ENCODE data around the gene CHML.

Gene CHML

GRCh38 chr1:241638099-241638682 lies 2.0 kb downstream of the CHML start:
- H3K36me3 ChIP-seq (ENCODE audit: control insufficient read depth in 5 of 5, insufficient read depth in 5 of 5, low read length in 5 of 5) = peaks cover 0 to 2% (median 0%) of the 10 kb centered on the region in 5 donors

GRCh38 chr1:241637604-241638003 lies 2.6 kb downstream of the CHML start:
- H3K27me3 ChIP-seq (ENCODE audit: control insufficient read depth in 5 of 5, insufficient read depth in 4 of 5, low read length in 5 of 5) = no peaks in the 10 kb centered on the region
- peaks cover 0 to 23% (median 15%) of the 10 kb centered on the region in 5 donors for H3K4me1 ChIP-seq (ENCODE audit: control insufficient read depth in 5 of 5, insufficient read depth in 5 of 5, low read length in 5 of 5)
- peaks cover 0 to 2% (median 0%) of the 10 kb centered on the region in 5 donors for H3K9me3 ChIP-seq (ENCODE audit: control insufficient read depth in 5 of 5, low read length in 5 of 5)
- peaks cover 0 to 2% (median 0%) of the 10 kb centered on the region in 5 donors for H3K36me3 ChIP-seq (ENCODE audit: control insufficient read depth in 5 of 5, insufficient read depth in 5 of 5, low read length in 5 of 5)
- H3K27ac ChIP-seq (ENCODE audit: low read depth, low read length) = no peak overlapping the region
- H3K9ac ChIP-seq (ENCODE audit: low read length in 5 of 5) = no peak overlapping the region
- H3K4me3 ChIP-seq (ENCODE audit: low read depth in 1 of 5, low read length in 5 of 5) = no peak overlapping the region

More at GRCh38 chr1:241638099-241638682, 2.0 kb downstream of the CHML start:
- Histone ChIP-seq H3K4me1 (ENCODE audit: control insufficient read depth in 5 of 5, insufficient read depth in 5 of 5, low read length in 5 of 5) (peaks cover 0 to 23% (median 15%) of the 10 kb centered on the region in 5 donors), H3K27ac (ENCODE audit: low read depth, low read length) (no peak overlapping the region), H3K9ac (ENCODE audit: low read length in 5 of 5) (peak overlapping the region in 1 of 5 donors; percentile 16), H3K27me3 (ENCODE audit: control insufficient read depth in 5 of 5, insufficient read depth in 4 of 5, low read length in 5 of 5) (no peaks in the 10 kb centered on the region), H3K9me3 (ENCODE audit: control insufficient read depth in 5 of 5, low read length in 5 of 5) (peaks cover 0 to 2% (median 0%) of the 10 kb centered on the region in 5 donors), H3K4me3 (ENCODE audit: low read depth in 1 of 5, low read length in 5 of 5) (no peak overlapping the region)

- Histone ChIP-seq H3K4me1 (ENCODE audit: control insufficient read depth in 5 of 5, insufficient read depth in 5 of 5, low read length in 5 of 5) (peaks cover 0 to 23% (median 15%) of the 10 kb centered on the region in 5 donors), H3K27ac (ENCODE audit: low read depth, low read length) (no peak overlapping the region), H3K9ac (ENCODE audit: low read length in 5 of 5) (no peak overlapping the region), H3K36me3 (ENCODE audit: control insufficient read depth in 5 of 5, insufficient read depth in 5 of 5, low read length in 5 of 5) (peaks cover 0 to 2% (median 0%) of the 10 kb centered on the region in 5 donors), H3K4me3 (ENCODE audit: low read depth in 1 of 5, low read length in 5 of 5) (no peak overlapping the region), H3K27me3 (ENCODE audit: control insufficient read depth in 5 of 5, insufficient read depth in 4 of 5, low read length in 5 of 5) (no peaks in the 10 kb centered on the region), H3K9me3 (ENCODE audit: control insufficient read depth in 5 of 5, low read length in 5 of 5) (peaks cover 0 to 2% (median 0%) of the 10 kb centered on the region in 5 donors)
Measured at GRCh38 chr1:241637046-241637590, 3.1 kb downstream of the CHML start.

DNA sequence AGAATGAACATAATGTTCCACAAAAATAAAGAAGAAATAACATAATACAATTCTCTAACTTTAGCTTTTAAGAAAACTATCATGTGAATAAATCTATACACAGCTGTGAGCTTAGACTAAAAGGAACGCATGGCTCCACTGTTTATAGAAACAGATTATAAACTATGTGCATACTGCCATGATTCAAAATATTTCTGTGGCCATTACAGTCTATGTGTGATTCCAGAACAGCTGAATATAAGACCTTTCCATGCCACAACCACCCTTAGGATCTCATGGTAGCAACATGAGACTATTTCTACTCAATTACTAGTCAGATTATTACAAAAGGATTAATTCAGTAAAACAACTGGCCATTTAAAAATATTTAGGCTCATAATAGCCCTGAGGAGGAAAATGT lies 3.9 kb downstream of the CHML start:
- Histone ChIP-seq H3K4me1 (ENCODE audit: control insufficient read depth in 5 of 5, insufficient read depth in 5 of 5, low read length in 5 of 5) (peaks cover 0 to 23% (median 15%) of the 10 kb centered on the region in 5 donors), H3K4me3 (ENCODE audit: low read depth in 1 of 5, low read length in 5 of 5) (no peak overlapping the region), H3K36me3 (ENCODE audit: control insufficient read depth in 5 of 5, insufficient read depth in 5 of 5, low read length in 5 of 5) (peaks cover 0 to 2% (median 0%) of the 10 kb centered on the region in 5 donors), H3K27me3 (ENCODE audit: control insufficient read depth in 5 of 5, insufficient read depth in 4 of 5, low read length in 5 of 5) (no peaks in the 10 kb centered on the region), H3K27ac (ENCODE audit: low read depth, low read length) (no peak overlapping the region), H3K9me3 (ENCODE audit: control insufficient read depth in 5 of 5, low read length in 5 of 5) (no peaks in the 10 kb centered on the region), H3K9ac (ENCODE audit: low read length in 5 of 5) (no peak overlapping the region)

GRCh38 chr1:241635556-241636152 lies 4.5 kb downstream of the CHML start:
- H3K36me3 ChIP-seq (ENCODE audit: control insufficient read depth in 5 of 5, insufficient read depth in 5 of 5, low read length in 5 of 5) = peaks cover 0 to 2% (median 0%) of the 10 kb centered on the region in 5 donors
- H3K4me3 ChIP-seq (ENCODE audit: low read depth in 1 of 5, low read length in 5 of 5) = no peak overlapping the region
- H3K9ac ChIP-seq (ENCODE audit: low read length in 5 of 5) = no peak overlapping the region
- H3K27ac ChIP-seq (ENCODE audit: low read depth, low read length) = no peak overlapping the region
- no peaks in the 10 kb centered on the region for H3K27me3 ChIP-seq (ENCODE audit: control insufficient read depth in 5 of 5, insufficient read depth in 4 of 5, low read length in 5 of 5)
- H3K4me1 ChIP-seq (ENCODE audit: control insufficient read depth in 5 of 5, insufficient read depth in 5 of 5, low read length in 5 of 5) = peaks cover 0 to 20% (median 14%) of the 10 kb centered on the region in 5 donors
- no peaks in the 10 kb centered on the region for H3K9me3 ChIP-seq (ENCODE audit: control insufficient read depth in 5 of 5, low read length in 5 of 5)

GRCh38 chr1:241632987-241633386 lies 7.2 kb downstream of the CHML start:
- Histone ChIP-seq H3K36me3 (ENCODE audit: control insufficient read depth in 5 of 5, insufficient read depth in 5 of 5, low read length in 5 of 5) (peaks cover 0 to 2% (median 0%) of the 10 kb centered on the region in 5 donors), H3K9me3 (ENCODE audit: control insufficient read depth in 5 of 5, low read length in 5 of 5) (no peaks in the 10 kb centered on the region), H3K4me3 (ENCODE audit: low read depth in 1 of 5, low read length in 5 of 5) (no peak overlapping the region), H3K9ac (ENCODE audit: low read length in 5 of 5) (no peak overlapping the region), H3K4me1 (ENCODE audit: control insufficient read depth in 5 of 5, insufficient read depth in 5 of 5, low read length in 5 of 5) (peaks cover 0 to 8% (median 4%) of the 10 kb centered on the region in 5 donors), H3K27ac (ENCODE audit: low read depth, low read length) (no peak overlapping the region), H3K27me3 (ENCODE audit: control insufficient read depth in 5 of 5, insufficient read depth in 4 of 5, low read length in 5 of 5) (no peaks in the 10 kb centered on the region)

GRCh38 chr1:241631674-241632073 lies 8.5 kb downstream of the CHML start:
- no peak overlapping the region for H3K9ac ChIP-seq (ENCODE audit: low read length in 5 of 5)
- no peak overlapping the region for H3K27ac ChIP-seq (ENCODE audit: low read depth, low read length)
- H3K4me3 ChIP-seq (ENCODE audit: low read depth in 1 of 5, low read length in 5 of 5) = no peak overlapping the region
- H3K4me1 ChIP-seq (ENCODE audit: control insufficient read depth in 5 of 5, insufficient read depth in 5 of 5, low read length in 5 of 5) = peaks cover 0 to 8% (median 4%) of the 10 kb centered on the region in 5 donors
- H3K36me3 ChIP-seq (ENCODE audit: control insufficient read depth in 5 of 5, insufficient read depth in 5 of 5, low read length in 5 of 5) = peaks cover 0 to 2% (median 0%) of the 10 kb centered on the region in 5 donors
- no peaks in the 10 kb centered on the region for H3K27me3 ChIP-seq (ENCODE audit: control insufficient read depth in 5 of 5, insufficient read depth in 4 of 5, low read length in 5 of 5)
- H3K9me3 ChIP-seq (ENCODE audit: control insufficient read depth in 5 of 5, low read length in 5 of 5) = no peaks in the 10 kb centered on the region

- Histone ChIP-seq H3K9ac (ENCODE audit: low read length in 5 of 5) (no peak overlapping the region), H3K27ac (ENCODE audit: low read depth, low read length) (no peak overlapping the region), H3K4me1 (ENCODE audit: control insufficient read depth in 5 of 5, insufficient read depth in 5 of 5, low read length in 5 of 5) (peaks cover 0 to 8% (median 4%) of the 10 kb centered on the region in 5 donors), H3K27me3 (ENCODE audit: control insufficient read depth in 5 of 5, insufficient read depth in 4 of 5, low read length in 5 of 5) (no peaks in the 10 kb centered on the region), H3K9me3 (ENCODE audit: control insufficient read depth in 5 of 5, low read length in 5 of 5) (no peaks in the 10 kb centered on the region), H3K36me3 (ENCODE audit: control insufficient read depth in 5 of 5, insufficient read depth in 5 of 5, low read length in 5 of 5) (peaks cover 0 to 2% (median 0%) of the 10 kb centered on the region in 5 donors), H3K4me3 (ENCODE audit: low read depth in 1 of 5, low read length in 5 of 5) (no peak overlapping the region)
Measured at GRCh38 chr1:241630899-241631298, 9.3 kb downstream of the CHML start.

DNA sequence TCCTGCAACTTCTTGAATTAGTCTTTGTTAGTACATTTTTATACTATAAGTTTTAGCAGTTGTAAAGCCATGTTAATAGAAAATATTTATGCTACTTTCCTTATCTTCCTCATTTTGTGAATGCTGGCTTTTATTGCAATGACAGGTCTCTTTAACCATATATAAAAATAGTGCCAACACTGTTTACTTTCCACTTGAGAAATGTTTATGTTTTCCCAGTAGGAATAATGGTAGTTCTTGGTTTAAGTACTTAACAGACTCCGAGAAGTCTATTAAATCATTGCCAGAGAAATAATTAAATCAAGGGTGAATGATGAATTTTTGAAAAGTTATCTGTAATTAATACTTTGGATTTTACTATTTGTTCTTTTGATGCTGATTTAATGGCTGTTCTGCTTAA lies 9.7 kb downstream of the CHML start:
- no peak overlapping the region for H3K9ac ChIP-seq (ENCODE audit: low read length in 5 of 5)

GRCh38 chr1:241630005-241630404 lies 10.2 kb downstream of the CHML start:
- H3K36me3 ChIP-seq (ENCODE audit: control insufficient read depth in 5 of 5, insufficient read depth in 5 of 5, low read length in 5 of 5) = no peaks in the 10 kb centered on the region
- no peaks in the 10 kb centered on the region for H3K9me3 ChIP-seq (ENCODE audit: control insufficient read depth in 5 of 5, low read length in 5 of 5)
- peaks cover 0 to 11% (median 6%) of the 10 kb centered on the region in 5 donors for H3K4me1 ChIP-seq (ENCODE audit: control insufficient read depth in 5 of 5, insufficient read depth in 5 of 5, low read length in 5 of 5)
- no peak overlapping the region for H3K9ac ChIP-seq (ENCODE audit: low read length in 5 of 5)
- no peaks in the 10 kb centered on the region for H3K27me3 ChIP-seq (ENCODE audit: control insufficient read depth in 5 of 5, insufficient read depth in 4 of 5, low read length in 5 of 5)
- H3K4me3 ChIP-seq (ENCODE audit: low read depth in 1 of 5, low read length in 5 of 5) = no peak overlapping the region
- H3K27ac ChIP-seq (ENCODE audit: low read depth, low read length) = no peak overlapping the region

More for the DNA sequence above, 9.7 kb downstream of the CHML start:
- peaks cover 0 to 2% (median 0%) of the 10 kb centered on the region in 5 donors for H3K36me3 ChIP-seq (ENCODE audit: control insufficient read depth in 5 of 5, insufficient read depth in 5 of 5, low read length in 5 of 5)
- H3K4me1 ChIP-seq (ENCODE audit: control insufficient read depth in 5 of 5, insufficient read depth in 5 of 5, low read length in 5 of 5) = peaks cover 0 to 8% (median 4%) of the 10 kb centered on the region in 5 donors
- H3K27ac ChIP-seq (ENCODE audit: low read depth, low read length) = no peak overlapping the region
- no peaks in the 10 kb centered on the region for H3K27me3 ChIP-seq (ENCODE audit: control insufficient read depth in 5 of 5, insufficient read depth in 4 of 5, low read length in 5 of 5)
- no peak overlapping the region for H3K4me3 ChIP-seq (ENCODE audit: low read depth in 1 of 5, low read length in 5 of 5)
- H3K9me3 ChIP-seq (ENCODE audit: control insufficient read depth in 5 of 5, low read length in 5 of 5) = no peaks in the 10 kb centered on the region
